Measurements from ENCODE around the gene IL17RE. TPM values are rescaled to one million over a fixed set of nuclear protein-coding genes. Genes with fewer than 3 reads are reported as not detected.

Gene IL17RE
- total RNA-seq, 2 donors from 2014 or later = 1.8 to 2.2 TPM

- peak; percentile 93 for DNase-seq
- intact Hi-C loops (cut with DNase I) = no loop called here
- ATAC-seq = peak; percentile 87 to 89
Measured at GRCh38 chr3:9946112-9947024, 43.7 kb downstream of the IL17RE start.

DNA sequence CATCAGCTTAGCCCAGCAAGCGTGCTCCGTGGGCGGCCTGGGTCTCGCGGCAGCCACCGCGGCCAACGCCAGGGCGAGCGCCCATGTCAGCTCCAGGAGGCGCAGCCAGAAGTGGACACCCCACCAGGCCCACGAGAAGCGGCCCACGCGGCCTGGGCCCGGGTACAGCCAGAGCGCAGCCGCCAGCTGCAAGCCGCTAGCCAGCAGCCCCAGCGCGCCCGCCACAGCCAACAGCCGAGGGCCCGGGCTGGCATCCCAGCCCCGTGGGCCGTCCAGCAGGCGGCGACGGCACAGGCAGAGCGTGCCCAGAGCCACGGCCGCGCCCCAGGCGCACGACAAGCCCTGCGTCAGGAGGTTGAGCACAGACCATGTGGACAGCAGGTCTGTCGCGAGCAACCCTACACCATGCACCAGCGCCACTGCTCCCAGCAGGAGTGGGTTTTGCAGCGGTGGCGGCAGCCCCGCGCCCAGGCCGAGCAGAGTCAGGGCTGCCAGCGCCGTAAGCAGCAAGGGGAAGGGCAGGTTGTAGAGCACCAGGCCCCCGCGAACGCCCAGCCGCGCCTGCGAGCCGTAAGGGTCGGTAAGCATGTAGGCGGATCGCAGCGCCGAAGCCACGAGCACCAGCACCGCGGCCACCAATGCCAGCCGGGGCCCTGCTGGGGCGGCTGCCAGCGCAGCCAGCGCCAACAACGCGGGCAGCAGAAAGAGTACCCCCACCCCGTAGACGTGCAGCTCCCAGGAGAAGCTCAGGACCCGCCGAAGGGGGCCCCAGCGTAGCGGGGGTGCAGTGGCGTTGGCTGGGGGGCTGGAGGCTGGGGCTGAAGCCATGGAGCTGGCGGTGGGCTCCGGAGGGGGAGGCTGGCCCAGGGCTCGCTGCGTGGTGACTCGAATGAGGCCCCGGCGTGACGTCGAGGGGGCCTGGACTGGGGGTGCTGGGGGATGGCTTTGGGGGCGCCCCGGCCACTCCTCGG, 44.7 kb downstream of the IL17RE start:
- intact Hi-C loops (cut with DNase I) = no loop called here
- DNase-seq (peak; percentile 79), ATAC-seq (peak; percentile 86 to 87)

DNA sequence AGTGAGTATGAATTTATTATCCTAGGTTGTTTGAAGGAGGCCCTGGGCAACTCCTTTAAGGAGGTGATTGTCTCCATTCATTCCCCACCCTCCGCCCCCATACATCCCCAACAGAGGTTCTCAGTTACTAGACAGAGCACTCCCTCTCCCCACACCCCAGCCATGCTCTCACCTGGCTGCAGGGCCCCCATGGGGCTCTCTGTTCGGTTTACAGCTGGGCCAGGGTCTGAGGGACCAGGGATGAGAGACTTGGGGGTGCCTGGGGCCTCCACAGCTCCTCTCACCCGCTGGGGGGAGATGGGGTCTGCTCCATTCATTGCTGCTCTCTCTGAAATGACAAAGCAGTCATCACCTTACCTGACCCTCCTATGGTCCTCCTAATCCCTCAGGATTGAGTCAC, 45.9 kb downstream of the IL17RE start:
- DNase-seq (no peak), ATAC-seq (no peak)
- intact Hi-C loops (cut with DNase I) = no loop called here

- intact Hi-C loops (cut with DNase I) = no loop called here
- ATAC-seq = no peak
- no peak for DNase-seq
Measured at GRCh38 chr3:9949115-9949514, 46.5 kb downstream of the IL17RE start.

DNA sequence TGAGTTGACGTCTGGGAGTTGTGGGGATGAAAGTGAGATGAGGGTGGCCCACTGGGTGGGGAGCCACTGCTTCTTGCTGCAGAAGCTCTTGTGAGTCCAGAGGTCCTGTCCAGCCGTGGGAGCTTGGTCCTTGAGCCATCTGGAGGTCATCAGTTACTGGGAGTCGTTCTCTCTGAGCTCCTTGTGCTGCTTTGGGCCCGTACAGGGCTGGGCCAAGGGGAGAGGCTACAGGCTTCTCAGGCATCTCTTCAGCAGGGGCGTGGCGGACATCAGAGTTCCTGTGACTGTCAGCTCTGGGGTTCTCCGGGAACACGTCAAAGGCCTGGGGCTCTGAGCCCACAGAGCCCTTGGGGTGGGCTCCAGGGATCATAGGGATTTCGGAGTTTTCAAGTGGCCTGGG, 47.0 kb downstream of the IL17RE start:
- ATAC-seq = no peak
- intact Hi-C loops (cut with DNase I) = no loop called here

DNA sequence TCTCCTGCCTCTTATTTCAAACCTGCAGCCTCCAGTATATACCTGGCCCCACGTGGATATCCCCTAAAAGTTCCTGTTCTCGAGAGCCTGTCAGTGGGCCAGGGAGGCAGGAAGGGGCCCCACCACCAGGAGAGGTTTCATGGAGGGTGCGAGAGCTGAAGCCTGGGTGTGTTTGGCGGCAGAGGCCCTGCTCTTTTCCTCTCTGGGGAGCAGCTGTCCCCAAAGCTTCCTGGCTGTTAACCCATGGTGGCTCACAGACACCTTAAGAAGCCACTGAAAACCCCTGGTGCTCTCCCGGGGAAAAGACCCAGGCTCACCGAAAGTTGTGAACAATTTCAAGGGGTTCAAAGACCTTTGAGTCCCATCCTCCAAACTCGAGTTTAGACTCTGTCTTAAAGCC, 48.5 kb downstream of the IL17RE start:
- ATAC-seq (no peak), DNase-seq (no peak)
- intact Hi-C loops (cut with DNase I) = no loop called here

More for the DNA sequence above, 47.0 kb downstream of the IL17RE start:
- DNase-seq = no peak

- DNase-seq (no peak), ATAC-seq (no peak)
- intact Hi-C loops (cut with DNase I) = no loop called here
Measured at GRCh38 chr3:9951598-9951961, 48.9 kb downstream of the IL17RE start.

DNA sequence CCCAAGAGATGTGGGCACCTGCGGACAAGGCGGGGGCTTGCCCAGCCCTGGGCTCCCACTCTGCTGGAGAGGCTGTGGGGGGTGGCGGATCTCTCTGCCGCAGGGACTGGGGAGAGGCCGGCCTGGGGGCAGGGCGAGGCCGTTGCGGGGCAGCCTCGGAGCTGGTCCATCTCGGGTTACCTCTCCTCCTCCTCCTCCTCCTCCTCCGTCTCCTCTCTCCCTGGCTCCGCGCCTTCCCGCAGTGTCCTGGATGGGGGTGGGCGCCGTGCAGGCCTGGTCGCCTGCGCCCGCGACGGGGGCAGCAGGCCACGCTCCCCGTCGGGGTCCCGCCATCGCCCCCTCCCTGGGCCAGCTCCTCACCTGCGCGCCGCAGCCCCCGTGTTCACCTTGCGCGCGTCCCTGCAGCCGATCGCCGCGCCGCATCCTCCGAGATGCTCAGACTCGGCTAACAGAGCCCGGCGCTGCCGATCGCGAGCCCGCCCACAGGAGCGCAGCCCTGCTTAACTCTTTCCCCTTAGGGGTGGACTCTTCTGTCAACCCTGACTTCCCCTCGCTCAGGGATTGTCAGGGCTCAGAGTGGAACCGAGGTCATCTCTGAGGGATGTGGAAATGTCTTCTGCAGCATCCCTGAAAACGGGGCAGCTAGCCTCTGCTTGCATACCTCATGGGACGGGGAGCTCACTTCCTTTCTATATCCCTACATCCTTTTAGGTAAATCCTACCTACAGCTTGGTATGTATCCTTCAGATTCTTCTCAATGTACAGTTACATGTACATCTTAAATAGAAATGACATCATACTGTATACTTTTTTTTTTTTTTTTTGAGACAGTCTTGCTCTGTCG, 49.5 kb downstream of the IL17RE start, which contains the start of gene PRRT3:
PRRT3 (minus strand) TSS at position 447 of the 844 bp plus-strand sequence. CDS start 2,293 bp downstream, outside the sequence.
- peak; percentile 57 to 61 for ATAC-seq
- intact Hi-C loops (cut with DNase I) = no loop called here
- DNase-seq = peak; percentile 42

- ATAC-seq = no peak
- no peak for DNase-seq
- intact Hi-C loops (cut with DNase I) = no loop called here
Measured at GRCh38 chr3:9955067-9955502, 52.4 kb downstream of the IL17RE start.

DNA sequence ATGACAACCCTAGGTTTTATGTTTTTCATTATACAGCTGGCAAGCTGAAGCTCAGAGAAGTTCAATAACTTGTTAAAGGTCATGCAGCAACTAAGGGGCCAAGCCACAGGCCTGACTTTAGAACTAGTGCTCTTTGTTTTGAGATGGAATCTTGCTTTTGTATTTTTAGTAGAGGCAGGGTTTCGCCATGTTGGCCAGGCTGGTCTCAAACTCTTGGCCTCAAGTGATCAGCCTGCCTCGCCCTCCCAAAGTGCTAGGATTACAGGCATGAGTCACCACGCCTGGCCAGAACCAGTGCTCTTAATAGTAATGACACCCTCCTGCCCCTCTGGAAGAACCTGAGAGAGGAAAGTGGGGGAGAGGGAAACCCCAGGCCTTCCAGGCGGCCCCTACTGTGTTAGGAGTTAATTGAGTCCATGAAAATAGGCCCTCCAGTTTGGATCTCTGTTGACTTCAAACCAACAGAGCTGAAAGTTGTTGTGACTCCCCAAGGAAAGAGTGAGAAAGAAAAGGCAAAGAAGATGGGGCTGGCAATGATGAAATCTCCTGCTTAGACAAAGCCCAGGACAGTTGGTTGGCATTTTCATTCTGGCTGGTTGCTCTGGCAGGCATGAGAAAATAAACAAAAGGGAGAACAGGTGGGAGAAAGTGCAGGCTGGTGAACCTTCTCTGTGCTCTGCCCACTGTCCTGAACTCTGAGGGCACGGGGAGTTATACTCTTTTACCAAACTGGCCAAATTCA, 53.1 kb downstream of the IL17RE start:
- ATAC-seq (no peak), DNase-seq (no peak)
- intact Hi-C loops (cut with DNase I) = no loop called here

GRCh38 chr3:9957214-9957613, 54.6 kb downstream of the IL17RE start:
- intact Hi-C loops (cut with DNase I) = no loop called here
- ATAC-seq = no peak
- DNase-seq = no peak

DNA sequence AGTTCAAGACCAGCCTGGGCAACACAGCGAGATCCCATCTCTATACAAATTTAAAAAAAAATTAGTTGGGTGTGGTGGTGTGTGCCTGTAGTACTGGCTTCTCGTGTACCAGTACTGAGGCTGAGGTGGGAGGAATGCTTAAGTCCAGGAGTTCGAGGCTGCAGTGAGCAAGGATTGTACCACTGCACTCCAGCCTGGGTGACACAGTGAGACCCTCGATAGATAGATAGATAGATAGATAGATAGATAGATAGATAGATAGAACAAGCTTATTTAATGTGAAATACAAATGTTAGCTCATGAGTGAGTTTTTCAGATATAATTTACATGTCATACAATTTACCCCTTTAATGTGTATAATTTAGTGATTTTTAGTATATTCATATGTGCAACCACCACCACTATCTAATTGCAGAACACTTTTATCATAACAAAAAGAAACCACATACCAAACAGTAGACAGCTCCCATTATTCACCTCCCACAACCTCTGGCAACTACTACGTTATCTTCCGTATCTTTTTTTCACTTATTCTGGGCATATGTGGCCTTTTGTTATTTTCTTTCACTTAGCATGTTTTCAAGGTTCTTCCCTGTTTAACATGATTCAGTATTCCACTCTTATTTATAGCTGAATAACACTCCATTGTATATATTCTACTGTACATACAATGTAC, 62.7 kb downstream of the IL17RE start:
- DNase-seq (no peak), ATAC-seq (no peak)
- intact Hi-C loops (cut with DNase I) = no loop called here

Other genes with a start within 250 kb of the IL17RE start
- under 1 TPM in 1 of 2 donors, not detected in 1; 0.10 TPM for gene CPNE9, start 199.0 kb upstream of the IL17RE start, total RNA-seq
- gene BRPF1, start 171.1 kb upstream of the IL17RE start, total RNA-seq = 10 to 100 TPM; 10.2 to 14.6 TPM
- gene OGG1, start 152.9 kb upstream of the IL17RE start, total RNA-seq = 10 to 100 TPM; 11.8 to 12.6 TPM
- 10 to 100 TPM; 24.2 to 27.4 TPM for gene CAMK1, start 132.9 kb upstream of the IL17RE start, total RNA-seq
- 10 to 100 TPM; 42.0 to 42.7 TPM for gene TADA3, start 110.4 kb upstream of the IL17RE start, total RNA-seq
- gene ARPC4, start 109.8 kb upstream of the IL17RE start, total RNA-seq = 10 to 100 TPM; 80.8 to 96.2 TPM
- 10 to 100 TPM; 15.4 to 20.4 TPM for gene TTLL3, start 92.6 kb upstream of the IL17RE start, total RNA-seq
- 10 to 100 TPM; 26.2 to 36.3 TPM for gene RPUSD3, start 58.8 kb upstream of the IL17RE start, total RNA-seq
- gene CIDEC, start 22.6 kb upstream of the IL17RE start, total RNA-seq = 100 to 1,000 TPM in 1 of 2 donors, 10 to 100 TPM in 1; 63.3 to 127 TPM
- 10 to 100 TPM; 20.7 to 25.6 TPM for gene JAGN1, start 12.2 kb upstream of the IL17RE start, total RNA-seq
- 10 to 100 TPM; 33.2 to 34.6 TPM for gene IL17RC, start 14.2 kb downstream of the IL17RE start, total RNA-seq
- 10 to 100 TPM; 47.4 to 59.8 TPM for gene CRELD1, start 31.0 kb downstream of the IL17RE start, total RNA-seq
- gene PRRT3, start 49.6 kb downstream of the IL17RE start, total RNA-seq = 1 to 10 TPM in 1 of 2 donors, under 1 TPM in 1; 0.97 to 1.4 TPM
- gene EMC3, start 84.0 kb downstream of the IL17RE start, total RNA-seq = 10 to 100 TPM; 80.0 to 86.7 TPM
- gene FANCD2, start 123.6 kb downstream of the IL17RE start, total RNA-seq = 1 to 10 TPM in 1 of 2 donors, under 1 TPM in 1; 0.71 to 1.8 TPM
- not detected for gene FANCD2OS, start 205.4 kb downstream of the IL17RE start, total RNA-seq
- 10 to 100 TPM; 84.8 to 95.0 TPM for gene BRK1, start 212.8 kb downstream of the IL17RE start, total RNA-seq
- 10 to 100 TPM; 15.3 to 16.3 TPM for gene VHL, start 238.9 kb downstream of the IL17RE start, total RNA-seq

Measured in left cardiac atrium (tissue), 4 donors.